Cortex of kidney (tissue), 1 donor: Measurements from ENCODE around the gene FAM181A.

Experiments used
- DNase-seq: peaks from one replicate; lab custom pipeline; 2025; lab: John Stamatoyannopoulos, UW

FAM181A gene

DNA sequence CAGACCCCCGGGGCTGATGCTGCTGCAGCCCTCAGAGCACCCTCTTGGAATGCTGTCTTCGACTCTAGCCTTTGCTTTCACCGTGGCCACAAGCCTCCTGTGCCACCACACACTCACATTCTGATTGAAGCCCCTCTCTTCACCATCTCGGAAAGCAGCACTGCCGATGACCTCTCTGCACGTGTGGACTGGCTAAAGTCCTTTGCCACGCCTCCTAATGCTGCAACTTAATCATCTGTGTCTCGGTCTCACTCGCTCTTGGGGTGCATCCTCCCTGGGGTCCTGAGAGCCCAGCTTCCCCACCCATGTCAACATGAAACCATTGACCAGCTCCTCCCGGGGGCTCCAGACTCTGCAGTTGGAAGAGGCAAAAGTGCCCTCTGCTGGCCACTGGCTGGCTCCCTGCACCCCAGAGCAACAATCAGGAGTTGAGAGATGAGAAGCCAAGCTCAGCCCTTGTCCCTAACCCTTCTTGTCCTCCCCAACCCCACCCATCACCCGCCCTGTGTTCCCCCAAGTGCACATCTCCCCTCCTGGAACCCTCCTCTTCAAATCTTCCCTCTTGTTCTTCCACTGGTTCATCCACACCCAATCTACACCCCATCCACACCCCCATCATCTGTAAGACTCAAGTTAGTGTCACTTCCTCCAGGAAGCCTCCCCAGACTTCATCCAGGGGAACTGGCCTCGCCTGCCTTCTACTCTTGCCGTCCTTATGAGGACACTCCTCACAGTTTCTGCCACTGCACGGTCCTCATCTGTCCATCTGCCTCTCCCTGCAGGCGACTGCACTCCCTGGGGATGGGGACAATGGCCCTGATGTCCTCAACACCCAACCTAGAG is 23.6 kb upstream of the FAM181A start:
- DNase-seq, result no peak

DNA sequence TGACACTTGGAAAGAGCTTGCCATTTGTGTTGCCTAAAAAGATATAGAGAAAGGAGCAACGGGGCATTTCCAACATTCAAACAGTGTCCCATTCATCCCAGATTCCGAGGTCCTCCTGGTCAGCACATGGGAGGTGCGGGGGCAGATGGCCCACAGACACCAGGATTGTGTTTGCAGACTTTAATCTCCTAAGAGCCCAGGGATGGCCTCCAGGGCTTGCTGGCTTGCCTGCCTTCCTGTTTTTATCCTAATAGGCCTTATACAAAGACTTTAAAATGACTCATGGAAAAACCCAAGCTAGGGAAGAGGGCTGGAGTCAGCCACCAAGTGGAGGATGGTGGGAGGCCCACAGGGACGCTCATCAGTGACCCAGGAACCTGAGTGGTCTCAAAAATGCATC is 21.5 kb upstream of the FAM181A start:
- DNase-seq, result no peak

DNA sequence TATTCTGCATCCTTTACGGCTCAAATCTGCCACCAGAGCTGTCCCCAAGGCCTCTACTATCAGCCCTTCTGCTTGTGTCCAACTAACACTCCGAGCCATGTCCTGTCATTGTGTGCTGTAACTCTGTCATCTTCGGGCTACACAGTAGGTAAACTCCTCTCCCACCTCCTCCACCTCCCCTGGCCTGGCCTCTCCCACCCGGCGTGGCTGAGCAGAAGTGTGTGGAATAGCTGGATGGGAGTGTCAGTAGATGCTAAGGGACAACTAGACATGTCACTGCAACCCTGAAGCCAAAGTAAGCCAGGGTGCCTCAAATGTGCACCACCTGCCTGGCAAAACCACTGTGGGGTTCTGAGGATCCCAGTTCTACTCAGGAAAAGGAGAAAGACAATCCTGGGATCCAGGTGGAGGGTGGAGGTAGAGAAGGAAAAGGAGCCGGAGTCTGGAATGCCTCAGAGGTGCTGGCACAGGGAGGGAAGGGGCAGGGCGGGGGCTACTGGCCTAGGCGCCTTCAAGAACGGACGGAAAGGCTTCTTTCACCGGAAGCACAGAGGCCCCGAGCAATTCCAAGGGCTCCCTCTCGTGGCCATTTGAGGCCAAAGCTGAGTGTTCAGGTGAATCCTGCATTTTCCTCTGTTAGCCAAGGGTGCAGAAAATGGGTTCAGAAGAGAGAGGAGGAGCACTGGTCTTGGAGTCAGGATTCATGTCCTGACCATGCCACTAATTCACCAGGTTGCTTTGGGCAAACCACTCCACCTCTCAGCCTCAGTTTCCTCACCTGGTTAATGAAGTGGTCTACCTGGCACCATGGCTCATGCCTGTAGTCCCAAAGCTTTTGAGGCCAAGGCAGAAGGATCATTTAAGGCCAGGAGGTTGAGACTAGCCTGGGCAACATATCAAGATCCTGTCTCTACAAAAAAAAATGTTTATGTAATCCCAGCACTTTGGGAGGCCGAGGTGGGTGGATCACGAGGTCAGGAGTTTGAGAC is 20.5 kb upstream of the FAM181A start:
- DNase-seq, result no peak

- no peak for DNase-seq
Measured at GRCh38 chr14:93909429-93910128, 17.6 kb upstream of the FAM181A start.

DNA sequence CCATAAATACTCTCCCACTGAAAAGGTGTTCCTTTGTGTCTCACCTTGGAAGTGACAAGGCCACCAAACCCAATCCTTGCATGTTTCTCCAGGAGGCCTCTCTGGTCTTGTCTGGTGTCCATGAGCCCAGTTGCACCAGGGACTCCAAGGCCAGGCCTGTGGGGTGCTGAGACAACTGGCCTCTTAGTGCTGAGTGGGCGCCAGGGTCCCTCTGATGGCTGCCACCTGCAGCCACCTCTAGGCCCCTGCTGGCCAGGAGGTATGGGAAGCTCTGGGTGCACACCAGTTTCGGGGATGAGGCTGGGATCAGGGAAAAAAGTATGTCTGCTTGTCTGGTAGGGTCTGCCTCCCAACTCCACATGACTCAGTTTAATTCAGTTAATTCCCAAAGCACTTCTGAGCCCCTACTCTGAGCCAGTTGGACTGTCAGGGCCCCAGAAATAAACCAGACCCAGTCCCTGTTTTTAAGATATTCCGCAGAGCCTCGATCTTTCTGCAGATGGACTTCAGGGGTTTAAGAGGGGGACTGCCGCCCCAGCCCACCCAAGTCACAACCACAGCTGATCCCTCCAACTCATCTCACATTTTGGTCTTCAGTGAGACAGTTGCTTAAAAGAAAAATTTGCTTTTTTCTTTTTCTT is 15.0 kb upstream of the FAM181A start:
- no peak for DNase-seq

DNA sequence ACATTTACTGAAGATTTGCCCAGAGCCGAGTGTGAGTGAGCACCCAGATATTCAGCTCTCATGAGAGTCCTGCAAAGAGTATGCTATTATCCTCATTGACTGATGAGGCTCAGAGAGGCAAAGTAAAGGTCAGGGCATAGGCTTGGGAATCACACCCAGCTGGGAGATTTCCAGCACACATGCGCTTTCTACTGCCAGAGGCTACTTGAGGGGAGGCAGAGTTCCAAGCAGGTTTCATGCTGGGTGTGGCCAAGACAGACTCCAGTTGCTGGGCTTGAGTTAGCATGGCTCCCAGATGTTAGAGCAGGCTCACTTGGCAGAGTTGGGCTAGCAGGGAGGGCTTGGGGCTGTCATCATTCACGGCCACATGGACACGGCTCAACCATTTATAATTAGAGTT is 14.4 kb upstream of the FAM181A start:
- DNase-seq, result no peak

GRCh38 chr14:93914278-93914677 is 12.9 kb upstream of the FAM181A start:
- DNase-seq, result no peak

DNA sequence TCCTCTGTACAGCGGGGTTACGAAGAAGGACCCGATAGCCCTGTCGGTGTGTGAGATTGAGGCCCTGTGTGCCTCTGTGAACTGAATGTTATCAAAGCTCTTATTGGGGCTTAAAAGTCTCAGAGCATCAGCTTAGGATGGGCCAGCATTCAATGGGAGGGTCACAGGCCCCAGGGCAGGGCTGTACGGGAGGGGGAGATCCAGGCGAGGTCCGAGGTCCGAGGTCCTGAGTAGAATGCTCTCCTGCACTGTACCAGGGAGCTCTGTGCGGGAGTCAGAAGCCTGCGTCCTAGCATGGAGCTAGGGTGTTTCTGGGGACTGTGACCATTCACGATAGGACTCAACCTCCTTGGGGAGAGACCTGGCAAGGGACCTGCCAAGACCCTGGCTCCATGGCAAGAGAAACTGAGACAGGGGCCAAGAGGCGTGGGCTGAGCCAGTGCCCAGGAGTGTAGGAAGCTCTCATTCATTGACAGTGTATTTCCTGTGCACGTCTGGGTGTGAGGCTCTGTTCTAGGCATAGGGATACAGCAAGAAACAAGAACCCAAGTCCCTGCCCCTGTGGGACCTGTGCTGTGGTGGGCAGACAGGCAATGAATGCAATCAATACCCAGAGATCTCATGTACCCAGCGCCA is 12.0 kb upstream of the FAM181A start:
- no peak for DNase-seq

GRCh38 chr14:93915800-93916199 is 11.3 kb upstream of the FAM181A start:
- no peak for DNase-seq

DNA sequence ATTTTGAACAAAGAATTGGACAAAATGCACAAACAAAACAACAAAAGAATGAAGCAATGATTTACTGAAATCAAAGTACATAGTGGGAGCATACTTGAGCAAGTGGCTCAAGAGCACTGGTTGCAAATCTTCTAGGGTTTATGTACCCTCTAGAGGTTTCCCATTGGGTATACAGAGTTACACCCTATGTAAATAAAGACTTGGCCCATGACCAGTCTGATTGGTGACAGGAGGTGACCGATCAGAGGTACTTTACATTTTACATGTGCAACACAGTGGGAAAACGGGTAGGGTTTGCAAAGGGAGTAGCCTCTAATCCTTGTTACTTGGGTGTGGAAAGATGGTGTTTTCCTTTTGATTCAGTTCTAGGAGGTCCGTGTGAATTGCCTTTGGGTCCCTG is 10.6 kb upstream of the FAM181A start:
- DNase-seq, result no peak

DNA sequence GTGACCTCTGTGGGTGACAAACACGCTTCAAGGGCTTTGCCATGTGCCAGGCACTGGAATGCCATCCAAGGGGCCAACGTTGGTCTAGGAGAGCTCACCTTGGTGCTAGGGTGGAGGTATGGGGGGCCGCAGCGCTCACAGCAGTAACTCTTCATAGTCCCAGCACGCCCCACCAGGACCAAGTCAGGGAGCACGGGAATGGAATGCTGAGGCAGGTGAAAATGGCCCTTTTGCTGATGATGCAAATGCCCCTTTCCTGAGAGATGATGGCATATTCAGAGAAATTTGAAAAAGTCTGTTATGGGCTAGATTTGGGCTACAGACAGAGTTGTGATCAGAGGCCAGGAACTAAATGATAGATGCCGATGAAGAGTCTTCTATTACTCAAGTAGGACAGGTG is 10.0 kb upstream of the FAM181A start:
- no peak for DNase-seq

GRCh38 chr14:93921001-93921806 is 5.9 kb upstream of the FAM181A start:
- DNase-seq, result no peak

- DNase-seq, result no peak
Measured at GRCh38 chr14:93923626-93924025, 3.5 kb upstream of the FAM181A start.

- DNase-seq, result no peak
Measured at GRCh38 chr14:93924592-93925355, 2.4 kb upstream of the FAM181A start.

GRCh38 chr14:93925374-93925895 is 1.7 kb upstream of the FAM181A start:
- no peak for DNase-seq

DNA sequence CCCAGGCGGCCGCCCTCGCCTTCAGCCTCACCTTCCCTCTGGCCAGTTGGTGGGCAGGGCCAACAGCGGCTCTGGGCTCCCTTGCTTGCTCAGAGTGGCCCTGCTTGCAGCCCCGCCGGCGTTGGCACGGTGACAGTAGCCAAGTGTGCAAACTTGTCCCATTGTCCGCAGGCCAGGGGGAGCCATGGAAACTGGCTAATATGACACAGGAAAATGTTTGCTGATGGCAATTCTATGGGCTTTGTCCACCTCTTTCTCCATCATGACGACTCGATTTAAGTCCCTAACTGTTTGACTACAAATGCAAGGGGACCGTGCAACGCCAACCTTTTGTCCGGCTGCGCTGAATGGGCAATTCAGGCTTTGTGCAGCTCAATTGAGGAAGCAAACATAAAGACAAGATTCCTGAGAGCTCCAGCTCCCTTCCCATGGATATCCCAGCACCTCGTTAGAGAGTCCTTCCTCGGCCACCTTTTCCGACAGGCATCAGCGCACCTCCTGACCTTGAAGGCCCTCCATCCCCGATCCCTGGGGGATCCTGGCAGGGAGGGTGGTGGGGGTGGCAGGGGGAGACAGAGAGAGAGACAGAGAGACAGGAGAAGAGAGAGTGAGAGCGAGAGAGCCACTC is 785 bp upstream of the FAM181A start:
- DNase-seq, result no peak

- DNase-seq, result no peak
Measured at GRCh38 chr14:93927800-93928145, 629 bp downstream of the FAM181A start.

- no peak for DNase-seq
Measured at GRCh38 chr14:93928184-93929047, 1.3 kb downstream of the FAM181A start.
